NCI-H2107 treated with DMSO at 0.1 percent for 48 hours (cell line): ENCODE measurements around the gene FLT4.
"Not testable (repeated sequence)": the region's sequence is repeated elsewhere in the genome, so short reads cannot be mapped to it uniquely, and the experiment has no call there.

Experiments used
- DNase-seq: peaks from one replicate; lab custom pipeline; 2025; ENCODE audit not compliant: unreplicated experiment; lab: John Stamatoyannopoulos, UW

The FLT4 gene

GRCh38 chr5:180649297-180650039, at the start of gene FLT4:
FLT4 (minus strand) TSS chr5:180649600; CDS start chr5:180649545, 55 bp downstream.
- no peak for DNase-seq

GRCh38 chr5:180699042-180699441, 49.6 kb upstream of the FLT4 start:
- DNase-seq: no peak

- DNase-seq: no peak
Measured at GRCh38 chr5:180696116-180696515, 46.7 kb upstream of the FLT4 start.

GRCh38 chr5:180692429-180692828, 43.0 kb upstream of the FLT4 start:
- no peak for DNase-seq

- no peak for DNase-seq
Measured at GRCh38 chr5:180691046-180691445, 41.6 kb upstream of the FLT4 start.

- DNase-seq: no peak
Measured at GRCh38 chr5:180690562-180690961, 41.2 kb upstream of the FLT4 start.

- DNase-seq: no peak
Measured at GRCh38 chr5:180689775-180690174, 40.4 kb upstream of the FLT4 start.

GRCh38 chr5:180689071-180689694, 39.8 kb upstream of the FLT4 start:
- no peak for DNase-seq

GRCh38 chr5:180688330-180689070, 39.1 kb upstream of the FLT4 start:
- no peak for DNase-seq

- DNase-seq: not testable (repeated sequence)
Measured at GRCh38 chr5:180686799-180687198, 37.4 kb upstream of the FLT4 start.

GRCh38 chr5:180684623-180685161, 35.3 kb upstream of the FLT4 start:
- no peak for DNase-seq

- DNase-seq: no peak
Measured at GRCh38 chr5:180683220-180683922, 34.0 kb upstream of the FLT4 start.

- DNase-seq: no peak
Measured at GRCh38 chr5:180682560-180682959, 33.2 kb upstream of the FLT4 start.

GRCh38 chr5:180682008-180682407, 32.6 kb upstream of the FLT4 start:
- DNase-seq: not testable (repeated sequence)

- DNase-seq: not testable (repeated sequence)
Measured at GRCh38 chr5:180678319-180678718, 28.9 kb upstream of the FLT4 start.

- DNase-seq: no peak
Measured at GRCh38 chr5:180675036-180675635, 25.7 kb upstream of the FLT4 start.

- DNase-seq: not testable (repeated sequence)
Measured at GRCh38 chr5:180674090-180674475, 24.7 kb upstream of the FLT4 start.

GRCh38 chr5:180673371-180674089, 24.1 kb upstream of the FLT4 start:
- no peak for DNase-seq

- DNase-seq: not testable (repeated sequence)
Measured at GRCh38 chr5:180671958-180672524, 22.6 kb upstream of the FLT4 start.
